Ovary (tissue), 9 donors: ENCODE results near the gene GRIK4. TPM values are rescaled to one million over a fixed set of nuclear protein-coding genes. Genes with fewer than 3 reads are reported as not detected.

Experiments
- DNase-seq, 5 donors: peaks; one replicate each; pipeline ENCODE4 v3.0.0-alpha.2; 2019 to 2020
- H3K27ac ChIP-seq, 2 donors: fragments of 200-600 bp; one replicate each; pipeline versions ENCODE4 v1.5.1 to v1.8.0; 2019 to 2022
- H3K27me3 ChIP-seq: fragments of 200-600 bp; one replicate; pipeline ENCODE4 v1.8.0; 2022
- H3K36me3 ChIP-seq: fragments of 200-600 bp; sonication (generic); one replicate; pipeline ENCODE4 v1.5.1; 2019
- H3K4me1 ChIP-seq: one replicate; pipeline ENCODE4 v1.8.1; 2013; ENCODE audit warnings: mild to moderate bottlenecking, moderate library complexity; ENCODE audit not compliant: insufficient read depth
- H3K4me3 ChIP-seq: fragments of 200-600 bp; sonication (generic); one replicate; pipeline ENCODE4 v1.5.1; 2017
- H3K9me3 ChIP-seq, 2 donors: fragments of 200-600 bp in 1 of 2; sonication (generic) in 1 of 2; one replicate each; pipeline versions ENCODE4 v1.5.1 to v1.8.1; 2013 to 2019; ENCODE audit warnings: mild to moderate bottlenecking in 1 of 2, moderate library complexity in 1 of 2
- EP300 ChIP-seq: sonication (generic); formaldehyde crosslinking; IDR thresholded peaks from one replicate; pipeline ENCODE4 v1.6.1; 2017; ENCODE audit warnings: antibody characterized with exemption
- POLR2A ChIP-seq: fragments of 450-650 bp; IDR thresholded peaks from one replicate; pipeline ENCODE4 v1.6.1; 2017; ENCODE audit warnings: antibody characterized with exemption, mild to moderate bottlenecking, moderate library complexity
- WGBS, 3 donors: extraction: QIAGEN DNeasy Blood & Tissue Kit in 1 of 3; methylation state at CpG; one replicate each; pipeline versions ENCODE4 v1.1.5 to v1.1.7; 2013 to 2017; 5-methylcytosine and 5-hydroxymethylcytosine counted together
- intact Hi-C, 4 donors: fragments of 100-400 bp; cut with DNase I; formaldehyde crosslinking; loops; one replicate each; pipeline versions ENCODE4 v1.11.0 to v1.15.1; 2022 to 2023
- polyA plus RNA-seq, 2 donors: library from polyadenylated mRNA; stranded (reverse); fragments of 200-250 nt in 1 of 2; fragments of 350-450 nt in 1 of 2; fragmentation: Illumina TruSeq in 1 of 2; extraction: RNeasy Lipid Tissue Mini Kit (QIAGEN cat#74804) in 1 of 2; gene quantifications; one replicate each; pipeline ENCODE4 v1.2.3, GENCODE V29; 2013 to 2014
- total RNA-seq, 7 donors: library from RNA; depleted of rRNA in 2 of 7; stranded (reverse); fragments of >200 nt in 2 of 7; fragmentation: NEBNext Ultra II Directional in 3 of 7; extraction: Animal tissue kit (Norgen Biotek cat#: 25700) in 3 of 7; gene quantifications; one replicate each; pipeline versions ENCODE4 v1.1.0 to v1.2.4, GENCODE V29; 2016 to 2023
- TF ChIP-seq, protein P1 (sequence below), 3 donors: fragments of 450-650 bp in 2 of 3; fragments of 200-600 bp in 1 of 3; IDR thresholded peaks; one replicate each; pipeline versions ENCODE4 v1.5.1 to v1.8.0; 2016 to 2022; ENCODE audit warnings: antibody characterized with exemption in 3 of 3, mild to moderate bottlenecking in 1 of 3
- donor health status: DM: no; HTN: no; CAD: no; lungs with moderate emphysema.
- donor health status: DM: no; HTN: no; CAD: no.
- donor health status: Bipolar disorder and iron deficiency.
- donor health status: DM: yes; HTN: yes; CAD: no.
- donor health status: DM: no; HTN: no; CAD: no.
- donor health status: DM: yes; HTN: yes; CAD: no.

The GRIK4 gene
- total and polyA plus RNA-seq, 9 donors: 1.3 to 13.4 (median 2.3) TPM

GRCh38 chr11:120991830-120992686, 480.5 kb downstream of the GRIK4 start:
- TF ChIP-seq POLR2A: no peak
- no peak for TF ChIP-seq EP300
- TF ChIP-seq, protein P1, sequence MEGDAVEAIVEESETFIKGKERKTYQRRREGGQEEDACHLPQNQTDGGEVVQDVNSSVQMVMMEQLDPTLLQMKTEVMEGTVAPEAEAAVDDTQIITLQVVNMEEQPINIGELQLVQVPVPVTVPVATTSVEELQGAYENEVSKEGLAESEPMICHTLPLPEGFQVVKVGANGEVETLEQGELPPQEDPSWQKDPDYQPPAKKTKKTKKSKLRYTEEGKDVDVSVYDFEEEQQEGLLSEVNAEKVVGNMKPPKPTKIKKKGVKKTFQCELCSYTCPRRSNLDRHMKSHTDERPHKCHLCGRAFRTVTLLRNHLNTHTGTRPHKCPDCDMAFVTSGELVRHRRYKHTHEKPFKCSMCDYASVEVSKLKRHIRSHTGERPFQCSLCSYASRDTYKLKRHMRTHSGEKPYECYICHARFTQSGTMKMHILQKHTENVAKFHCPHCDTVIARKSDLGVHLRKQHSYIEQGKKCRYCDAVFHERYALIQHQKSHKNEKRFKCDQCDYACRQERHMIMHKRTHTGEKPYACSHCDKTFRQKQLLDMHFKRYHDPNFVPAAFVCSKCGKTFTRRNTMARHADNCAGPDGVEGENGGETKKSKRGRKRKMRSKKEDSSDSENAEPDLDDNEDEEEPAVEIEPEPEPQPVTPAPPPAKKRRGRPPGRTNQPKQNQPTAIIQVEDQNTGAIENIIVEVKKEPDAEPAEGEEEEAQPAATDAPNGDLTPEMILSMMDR (IDR thresholded peaks at IDR 0.05): no peak
- Histone ChIP-seq H3K27ac (no peak overlapping the region), H3K27me3 (no peaks in the 10 kb centered on the region), H3K36me3 (no peaks in the 10 kb centered on the region), H3K4me1 (no peaks in the 10 kb centered on the region), H3K9me3 (no peaks in the 10 kb centered on the region), H3K4me3 (no peak overlapping the region)
- intact Hi-C loops: no loop called here
- WGBS, 3 donors: 86 to 90% (median 87%) methylated on average over 10 of the region's 10 CpGs
- no peak for DNase-seq

DNA sequence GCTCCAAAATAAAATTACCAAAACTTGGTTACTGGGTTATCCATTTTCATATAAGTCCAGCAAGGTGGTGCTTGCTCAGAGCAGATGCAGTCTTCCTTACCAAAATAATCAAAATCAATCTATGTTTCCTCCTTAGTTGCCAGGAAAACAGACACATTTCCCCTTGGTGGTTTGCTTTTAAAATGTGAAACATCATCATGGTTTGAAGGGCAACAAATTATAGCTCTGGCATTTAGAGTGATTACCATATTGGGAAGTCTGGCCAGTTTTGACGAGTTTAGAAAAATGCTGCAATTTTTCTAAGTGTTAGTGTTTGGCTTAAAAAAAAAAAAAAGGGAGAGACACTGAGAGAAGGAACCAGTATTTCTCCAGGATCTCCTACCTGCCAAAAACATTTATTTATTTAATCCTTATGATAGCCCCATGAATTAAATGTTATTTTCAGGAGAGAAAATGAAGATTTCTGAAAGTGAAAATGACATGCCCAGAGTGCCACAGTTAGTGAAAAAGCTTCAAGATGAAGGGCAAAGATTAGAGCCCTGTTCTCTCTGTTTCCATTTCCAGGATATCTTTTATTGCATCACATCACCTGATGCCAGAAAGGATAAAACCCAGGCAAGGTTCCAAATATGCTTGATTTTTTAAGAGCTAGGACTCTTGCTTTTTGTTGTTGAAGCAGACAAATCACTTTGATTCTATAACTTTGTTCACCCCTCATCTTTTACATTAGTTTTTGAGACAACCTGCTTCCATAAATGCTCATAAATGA, 482.7 kb downstream of the GRIK4 start:
- Histone ChIP-seq H3K9me3 (no peaks in the 10 kb centered on the region), H3K27ac (no peak overlapping the region), H3K27me3 (no peaks in the 10 kb centered on the region), H3K4me1 (no peaks in the 10 kb centered on the region), H3K4me3 (no peak overlapping the region), H3K36me3 (no peaks in the 10 kb centered on the region)
- WGBS, 3 donors: 28 to 40% (median 35%) methylated on average over 1 of the region's 1 CpG
- intact Hi-C loops: no loop called here
- TF ChIP-seq POLR2A (no peak), EP300 (no peak)
- TF ChIP-seq, protein P1 (IDR thresholded peaks at IDR 0.05): no peak
- no peak for DNase-seq

DNA sequence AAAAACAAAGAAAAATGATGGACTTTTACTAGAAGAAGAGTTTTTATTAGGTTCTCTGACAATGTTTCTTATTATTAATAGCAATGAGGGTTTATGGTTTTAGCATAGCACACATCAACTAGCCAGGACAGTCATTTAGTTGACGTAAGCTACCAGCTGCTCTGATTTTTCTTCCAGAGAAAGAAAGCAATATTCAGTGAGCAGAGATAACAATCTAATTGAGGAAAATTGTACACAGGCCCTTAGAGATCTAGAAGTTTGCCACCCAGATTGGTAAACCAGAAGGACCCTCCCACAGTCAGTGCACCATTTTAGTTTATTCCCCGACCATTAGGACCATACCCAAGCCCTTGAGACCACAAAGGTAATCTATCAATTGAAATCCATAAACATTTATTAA, 483.6 kb downstream of the GRIK4 start:
- H3K36me3 ChIP-seq: no peaks in the 10 kb centered on the region
- intact Hi-C loops: no loop called here
- no peak overlapping the region for H3K27ac ChIP-seq
- H3K27me3 ChIP-seq: no peaks in the 10 kb centered on the region
- TF ChIP-seq POLR2A (no peak), EP300 (no peak)
- TF ChIP-seq, protein P1 (IDR thresholded peaks at IDR 0.05): no peak
- no peak for DNase-seq
- H3K4me3 ChIP-seq: no peak overlapping the region
- WGBS, 3 donors: 87 to 94% (median 93%) methylated on average over 2 of the region's 2 CpGs
- no peaks in the 10 kb centered on the region for H3K4me1 ChIP-seq
- H3K9me3 ChIP-seq: no peaks in the 10 kb centered on the region

GRCh38 chr11:120996973-120997372, 485.4 kb downstream of the GRIK4 start:
- DNase-seq: no peak
- intact Hi-C loops: no loop called here
- H3K36me3 ChIP-seq: no peaks in the 10 kb centered on the region
- no peaks in the 10 kb centered on the region for H3K27me3 ChIP-seq
- no peak overlapping the region for H3K4me3 ChIP-seq
- TF ChIP-seq EP300 (no peak), POLR2A (no peak)
- TF ChIP-seq, protein P1 (IDR thresholded peaks at IDR 0.05): no peak
- no peaks in the 10 kb centered on the region for H3K4me1 ChIP-seq
- H3K9me3 ChIP-seq: no peaks in the 10 kb centered on the region
- H3K27ac ChIP-seq: no peak overlapping the region
- 92 to 93% (median 93%) methylated on average over 5 of the region's 5 CpGs for WGBS, 3 donors
